Pulmonary artery endothelial cell (primary cell): ENCODE measurements around the gene THG1L. TPM values are rescaled to one million over a fixed set of nuclear protein-coding genes. Genes with fewer than 3 reads are reported as not detected.
"Not testable (repeated sequence)": the region's sequence is repeated elsewhere in the genome, so short reads cannot be mapped to it uniquely, and the experiment has no call there.

Experiments
- DNase-seq: peaks from one replicate; pipeline ENCODE4 v3.0.0-alpha.2; 2011; ENCODE audit warnings: low read depth, low spot score
- total RNA-seq: library from RNA; depleted of rRNA; stranded (reverse); fragments of >200 nt; gene quantifications from 2 replicates; pipeline ENCODE4 v1.2.3, GENCODE V29; 2014

The THG1L gene
- 11.1 and 15.4 TPM in 2 replicates for total RNA-seq

DNA sequence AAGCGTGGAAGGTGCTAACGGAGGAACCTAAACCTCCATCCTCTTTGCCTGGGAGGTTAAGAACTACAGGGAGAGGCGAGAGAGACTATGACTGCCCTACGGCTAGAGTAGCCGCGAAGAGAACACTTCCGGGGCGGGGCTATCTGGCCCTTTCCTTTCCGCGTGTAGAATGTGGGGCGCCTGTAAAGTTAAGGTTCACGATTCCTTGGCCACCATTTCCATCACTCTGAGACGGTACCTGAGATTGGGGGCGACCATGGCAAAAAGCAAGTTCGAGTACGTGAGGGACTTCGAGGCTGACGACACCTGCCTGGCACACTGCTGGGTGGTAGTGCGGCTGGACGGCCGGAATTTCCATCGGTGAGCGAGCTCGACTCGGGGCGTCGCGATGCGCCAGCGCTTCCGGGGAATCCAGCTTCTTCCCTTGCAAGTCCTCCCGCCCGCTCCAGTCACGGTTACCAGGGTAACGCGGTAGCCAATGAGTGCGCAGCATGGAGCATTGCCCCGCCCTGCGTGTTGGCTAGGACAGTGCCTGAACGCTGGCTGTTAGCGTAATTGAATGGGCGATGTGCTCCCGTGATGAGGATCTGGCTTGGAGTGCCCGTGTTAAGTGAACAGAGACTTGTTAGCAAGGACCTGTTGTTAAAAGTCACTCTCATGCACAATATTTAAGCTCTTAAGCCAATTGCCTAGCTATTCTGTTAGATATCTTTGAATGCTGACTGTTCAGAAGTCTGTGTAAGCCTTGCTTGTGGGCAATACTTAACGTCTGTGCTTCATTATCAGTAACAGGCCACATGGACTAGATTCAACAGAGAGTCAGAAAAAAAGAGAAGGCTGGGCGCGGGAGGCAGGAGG lies at the start of gene THG1L:
THG1L (plus strand) TSS at position 149 of the 858 bp plus-strand sequence; CDS start at position 170, 21 bp downstream.
- peak; percentile 82 for DNase-seq

DNA sequence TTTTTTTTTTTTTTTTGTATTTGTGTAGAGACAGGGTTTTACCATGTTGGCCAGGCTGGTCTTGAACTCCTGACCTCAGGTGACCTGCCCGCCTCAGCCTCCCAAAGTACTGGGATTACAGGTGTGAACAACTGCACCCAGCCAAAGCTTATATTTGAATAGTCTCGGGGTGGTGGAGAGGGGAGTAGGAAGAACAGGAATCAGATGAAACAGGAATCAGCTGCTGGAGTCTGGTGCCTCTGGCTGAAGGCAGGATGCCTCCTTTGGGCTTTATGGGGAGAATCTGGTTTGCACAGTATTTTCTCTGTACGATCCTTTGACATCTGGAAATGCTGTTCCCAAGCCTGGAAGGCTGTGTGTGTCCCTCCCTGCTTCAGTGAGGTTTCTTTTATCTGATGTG lies 49.0 kb upstream of the THG1L start:
- no peak for DNase-seq

DNA sequence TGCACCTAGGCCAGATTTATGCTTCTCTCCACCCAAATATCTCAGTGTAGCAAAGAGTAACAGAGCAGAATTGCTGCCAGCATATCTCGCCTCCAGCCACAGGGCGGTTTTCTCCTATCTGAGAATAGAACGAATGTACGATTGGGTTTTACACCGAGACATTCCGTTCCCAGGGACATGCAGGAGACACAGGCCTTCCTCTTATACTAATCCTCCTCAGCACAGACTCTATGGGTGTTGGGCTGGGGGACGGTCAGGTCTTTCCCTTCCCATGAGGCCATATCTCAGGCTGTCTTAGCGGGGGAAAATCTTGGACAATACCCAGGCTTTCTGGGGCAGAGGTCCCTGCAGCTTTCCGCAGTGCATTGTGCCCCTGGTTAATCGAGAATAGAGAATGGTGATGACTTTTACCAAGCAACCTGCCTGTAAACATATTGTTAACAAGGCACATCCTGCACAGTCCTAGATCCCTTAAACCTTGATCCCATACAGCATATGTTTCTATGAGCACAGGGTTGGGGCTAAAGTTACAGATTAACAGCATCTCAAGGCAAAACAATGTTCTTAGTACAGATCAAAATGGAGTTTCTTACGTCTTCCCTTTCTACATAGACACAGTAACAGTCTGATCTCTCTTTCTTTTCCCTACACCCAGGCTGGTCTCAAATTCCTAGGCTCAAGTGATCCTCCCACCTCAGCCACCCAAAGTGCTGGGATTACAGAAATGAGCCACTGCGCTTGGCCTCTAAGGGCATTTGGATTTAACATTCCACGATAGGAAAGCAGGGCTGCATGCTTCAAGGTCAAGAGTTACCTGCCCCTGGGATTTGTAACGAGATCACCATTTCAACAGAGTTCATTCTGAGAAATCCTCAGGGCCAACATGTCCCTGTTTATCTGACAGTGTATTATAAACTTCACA lies 44.7 kb upstream of the THG1L start:
- not testable (repeated sequence) for DNase-seq

GRCh38 chr5:157687198-157687554 lies 44.0 kb upstream of the THG1L start:
- DNase-seq: no peak

- DNase-seq: no peak
These were observed 41.1 kb upstream of the THG1L start for GRCh38 chr5:157689942-157690689.

- no peak for DNase-seq
These were observed 40.4 kb upstream of the THG1L start for GRCh38 chr5:157690690-157691433.

- not testable (repeated sequence) for DNase-seq
These were observed 37.4 kb upstream of the THG1L start for GRCh38 chr5:157693816-157694215.

DNA sequence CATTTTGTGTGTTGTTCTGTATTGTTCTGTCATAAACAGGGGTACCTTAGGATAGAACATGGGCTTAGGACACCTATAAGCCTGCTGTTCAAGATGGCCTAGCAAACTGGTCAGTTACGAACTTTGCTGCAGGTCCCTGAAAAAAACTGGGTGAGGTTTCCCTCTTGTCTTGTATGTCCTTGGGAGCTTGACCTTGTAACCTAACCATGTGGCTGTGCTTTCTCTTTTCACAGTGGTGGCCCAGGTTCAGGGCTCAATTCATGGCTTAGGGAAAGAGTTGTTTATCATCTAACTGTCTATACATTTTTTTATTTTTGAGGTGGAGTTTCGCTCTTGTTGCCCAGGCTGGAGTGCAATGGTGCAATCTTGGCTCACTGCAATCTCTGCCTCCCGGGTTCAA lies 35.1 kb upstream of the THG1L start:
- DNase-seq: not testable (repeated sequence)

- DNase-seq: not testable (repeated sequence)
These were observed 32.5 kb upstream of the THG1L start for GRCh38 chr5:157698674-157699073.

DNA sequence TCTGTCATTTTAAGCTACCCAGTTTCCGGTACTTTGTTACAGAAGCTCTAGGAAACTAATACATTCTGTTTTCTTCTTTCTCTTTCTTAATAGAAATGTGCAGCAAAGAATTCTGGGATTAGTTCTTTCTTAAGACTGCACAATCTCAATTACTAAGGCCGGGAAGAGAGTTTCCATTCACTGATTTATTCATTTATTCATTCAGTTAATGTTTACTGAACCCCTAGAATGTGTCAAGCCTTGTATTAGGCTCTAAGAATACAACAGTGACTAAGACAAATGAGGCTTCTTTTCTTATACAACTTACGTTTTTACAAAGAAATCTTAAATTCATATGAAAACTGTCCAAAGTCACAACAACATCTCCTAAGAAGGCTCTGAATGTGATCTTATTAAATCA lies 27.5 kb upstream of the THG1L start:
- DNase-seq: no peak

GRCh38 chr5:157708866-157709265 lies 22.4 kb upstream of the THG1L start:
- no peak for DNase-seq

DNA sequence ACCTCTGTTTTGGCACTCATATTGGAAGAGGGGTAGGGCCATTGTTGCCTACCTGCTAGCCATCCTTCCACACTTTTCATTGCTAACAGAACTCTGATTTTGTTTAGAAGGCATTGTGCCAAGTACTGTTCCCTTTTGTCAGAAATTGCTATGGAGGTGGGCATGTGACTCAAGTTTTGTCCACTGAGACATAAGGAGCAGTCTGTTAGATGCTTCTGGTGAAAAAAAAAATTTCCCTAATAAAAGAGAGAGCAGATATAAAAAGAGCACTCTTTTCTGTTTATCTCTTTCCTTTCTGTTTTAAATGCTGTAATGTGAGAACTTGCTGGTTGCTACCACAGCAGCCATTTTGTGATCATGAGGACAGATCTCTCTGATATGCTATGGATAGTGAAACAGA lies 21.9 kb upstream of the THG1L start:
- no peak for DNase-seq

DNA sequence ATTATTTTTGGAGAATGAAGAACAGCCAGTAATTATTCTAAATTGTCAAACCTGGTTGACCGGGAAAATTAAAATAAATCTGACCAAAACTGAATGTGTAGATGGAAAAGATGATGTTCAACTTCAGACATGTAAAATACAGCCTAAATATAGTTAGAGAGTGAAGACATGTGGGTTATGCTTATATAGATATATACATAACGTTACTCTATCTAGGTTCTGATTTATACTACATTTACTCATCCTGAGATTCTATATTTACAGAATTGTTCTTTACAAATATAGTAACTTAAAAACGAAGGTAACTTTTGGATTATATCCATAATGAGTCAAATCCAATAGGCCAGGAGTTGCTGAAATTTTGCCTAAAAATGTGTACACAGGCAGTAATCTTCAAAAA lies 20.8 kb upstream of the THG1L start:
- DNase-seq: no peak

DNA sequence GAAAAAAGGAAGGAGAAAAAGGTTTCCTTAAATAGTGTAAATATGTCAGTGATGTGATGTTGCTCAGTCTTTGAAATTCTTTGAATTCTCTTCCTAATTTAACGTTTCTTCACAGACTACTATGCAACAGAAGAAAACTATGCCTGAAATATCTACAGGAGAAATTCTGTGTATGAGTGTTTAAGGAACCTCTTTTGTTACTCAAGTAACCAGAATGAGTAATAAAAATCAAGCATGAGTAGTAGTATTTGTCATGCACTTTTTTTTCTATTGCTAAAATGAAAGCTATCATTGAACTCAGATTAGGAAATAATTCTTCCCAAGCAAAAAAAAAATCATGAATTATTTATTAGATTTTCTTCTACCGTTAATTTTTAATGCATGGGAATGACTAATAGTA lies 20.3 kb upstream of the THG1L start:
- DNase-seq: no peak

- DNase-seq: no peak
These were observed 17.2 kb upstream of the THG1L start for GRCh38 chr5:157713830-157714595.

- DNase-seq: no peak
These were observed 16.7 kb upstream of the THG1L start for GRCh38 chr5:157714596-157714864.

DNA sequence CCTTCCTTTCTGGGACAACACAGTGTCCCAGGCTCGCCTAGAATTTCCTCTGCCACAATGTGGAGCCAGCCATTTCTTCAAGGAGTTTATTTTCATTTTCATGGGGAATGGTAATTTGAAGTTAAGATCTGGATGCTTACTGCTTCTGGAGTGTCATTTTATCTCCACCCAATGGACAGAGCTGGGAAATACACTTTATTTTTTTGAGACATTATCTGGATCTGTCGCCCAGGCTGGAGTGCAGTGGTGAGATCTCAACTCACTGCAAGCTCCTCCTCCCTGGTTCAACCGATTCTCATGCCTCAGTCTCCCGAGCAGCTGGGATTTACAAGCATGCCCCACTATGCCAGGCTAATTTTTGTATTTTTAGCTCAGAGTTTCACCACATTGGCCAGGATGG lies 12.7 kb upstream of the THG1L start:
- DNase-seq: no peak

GRCh38 chr5:157719245-157719644 lies 12.0 kb upstream of the THG1L start:
- no peak for DNase-seq

DNA sequence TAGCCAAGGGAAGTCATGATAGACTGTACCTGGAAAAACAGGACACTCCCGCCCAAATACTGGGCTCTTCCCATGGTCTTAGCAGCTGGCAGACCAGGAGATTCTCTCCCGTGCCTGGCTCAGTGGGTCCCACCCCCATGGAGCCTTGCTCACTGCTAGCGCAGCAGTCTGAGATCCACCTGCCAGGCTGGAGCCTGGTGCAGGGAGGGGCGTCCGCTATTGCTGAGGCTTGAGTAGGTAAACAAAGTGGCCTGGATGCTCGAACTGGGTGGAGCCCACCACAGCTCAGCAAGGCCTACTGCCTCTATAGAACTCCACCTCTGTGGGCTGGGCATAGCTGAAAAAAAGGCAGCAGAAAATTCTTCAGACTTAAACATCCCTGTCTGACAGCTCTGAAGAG lies 10.1 kb upstream of the THG1L start:
- DNase-seq: no peak

DNA sequence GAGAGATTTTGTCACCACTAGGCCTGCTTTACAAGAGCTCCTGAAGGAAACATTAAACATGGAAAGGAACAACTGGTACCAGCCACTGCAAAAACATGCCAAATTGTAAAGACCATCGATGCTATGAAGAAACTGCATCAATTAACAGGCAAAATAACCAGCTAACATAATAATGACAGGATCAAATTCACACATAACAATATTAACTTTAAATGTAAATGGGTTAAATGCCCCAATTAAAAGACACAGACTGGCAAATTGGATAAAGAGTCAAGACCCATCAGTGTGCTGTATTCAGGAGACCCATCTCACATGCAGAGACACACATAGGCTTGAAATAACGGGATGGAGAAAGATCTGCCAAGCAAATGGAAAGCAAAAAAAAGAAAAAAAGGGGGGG lies 8.3 kb upstream of the THG1L start:
- DNase-seq: not testable (repeated sequence)
